Measurements from ENCODE around the gene HTR4.
"Not testable (repeated sequence)": the region's sequence is repeated elsewhere in the genome, so short reads cannot be mapped to it uniquely, and the experiment has no call there.

Gene HTR4, protein sequence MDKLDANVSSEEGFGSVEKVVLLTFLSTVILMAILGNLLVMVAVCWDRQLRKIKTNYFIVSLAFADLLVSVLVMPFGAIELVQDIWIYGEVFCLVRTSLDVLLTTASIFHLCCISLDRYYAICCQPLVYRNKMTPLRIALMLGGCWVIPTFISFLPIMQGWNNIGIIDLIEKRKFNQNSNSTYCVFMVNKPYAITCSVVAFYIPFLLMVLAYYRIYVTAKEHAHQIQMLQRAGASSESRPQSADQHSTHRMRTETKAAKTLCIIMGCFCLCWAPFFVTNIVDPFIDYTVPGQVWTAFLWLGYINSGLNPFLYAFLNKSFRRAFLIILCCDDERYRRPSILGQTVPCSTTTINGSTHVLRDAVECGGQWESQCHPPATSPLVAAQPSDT

DNA sequence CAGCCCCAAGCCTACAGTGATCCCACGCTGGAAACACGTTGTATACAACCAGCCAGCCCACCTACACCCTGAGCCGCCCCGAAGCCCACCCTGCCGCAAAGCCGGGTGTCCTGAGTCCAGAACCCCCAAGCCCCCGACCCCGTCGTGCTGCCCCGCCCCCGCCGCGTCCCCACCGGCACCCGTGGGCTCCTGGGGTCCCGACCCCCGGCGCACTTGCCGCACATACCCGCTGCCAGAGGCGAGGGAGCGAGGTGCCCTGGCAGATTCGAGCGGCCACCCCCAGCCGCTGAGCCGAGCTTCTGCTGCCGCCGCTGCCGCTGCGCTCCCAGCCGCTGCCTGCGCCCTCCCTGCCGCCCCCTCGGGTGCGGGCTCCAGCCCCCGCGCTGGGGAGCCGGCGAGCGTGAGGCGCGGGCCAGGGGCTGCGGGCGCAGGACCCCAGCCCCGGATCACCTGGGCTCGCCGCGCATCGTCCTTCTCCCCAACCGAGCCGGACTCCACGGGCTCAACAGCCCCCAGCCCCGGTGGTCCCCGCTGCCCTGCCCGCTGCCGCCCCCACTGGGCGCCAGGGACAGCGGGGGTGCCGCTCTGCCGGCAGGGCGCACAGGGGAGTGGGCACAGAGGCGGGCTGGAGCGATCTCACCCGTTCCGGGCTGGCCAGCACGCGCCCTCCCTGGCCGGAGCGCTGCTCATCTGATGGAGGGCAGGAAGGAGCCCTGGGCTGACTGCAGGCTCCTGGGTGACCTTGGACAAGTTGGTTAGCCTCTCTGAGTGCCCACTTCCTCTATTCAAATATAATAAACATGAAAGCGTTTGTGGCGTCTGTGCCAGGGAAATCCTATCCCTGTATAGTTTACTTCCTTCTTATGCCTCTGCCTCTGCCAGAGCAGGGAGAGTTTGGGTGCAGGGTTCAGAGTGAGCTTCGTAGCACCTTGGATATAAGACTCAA, at the start of gene HTR4:
HTR4 (minus strand) TSS at position 692 of the 946 bp plus-strand sequence. CDS start 17,513 bp downstream, outside the sequence.
- no peak for DNase-seq (ENCODE audit: low read depth, low spot score)

DNA sequence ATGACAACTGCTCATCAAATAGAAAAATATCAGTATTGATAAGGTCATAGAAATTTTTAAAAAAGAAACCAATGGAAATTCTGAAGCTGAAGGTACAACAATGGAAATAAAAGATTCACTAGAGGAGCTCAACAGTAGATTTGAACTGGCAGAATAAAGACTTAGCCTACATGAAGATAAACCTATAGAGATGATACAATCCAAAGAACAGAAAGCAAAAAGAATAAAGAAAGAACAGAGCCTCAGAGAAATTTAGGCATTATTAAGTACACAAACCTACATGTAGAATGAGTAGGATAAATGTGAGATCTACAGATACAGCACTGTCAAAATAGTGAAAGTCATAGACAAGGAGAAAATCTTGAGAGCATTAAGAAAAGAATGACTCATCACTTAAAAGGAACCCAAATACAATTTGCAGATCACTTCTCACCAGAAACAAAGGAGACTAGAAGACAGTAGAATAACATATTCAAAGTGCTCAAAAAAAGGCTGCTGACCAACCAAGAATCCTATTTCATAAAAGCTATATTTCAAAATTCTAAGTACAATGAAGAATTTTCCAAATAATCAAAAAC, 47.8 kb upstream of the HTR4 start:
- DNase-seq (ENCODE audit: low read depth, low spot score), result no peak

DNA sequence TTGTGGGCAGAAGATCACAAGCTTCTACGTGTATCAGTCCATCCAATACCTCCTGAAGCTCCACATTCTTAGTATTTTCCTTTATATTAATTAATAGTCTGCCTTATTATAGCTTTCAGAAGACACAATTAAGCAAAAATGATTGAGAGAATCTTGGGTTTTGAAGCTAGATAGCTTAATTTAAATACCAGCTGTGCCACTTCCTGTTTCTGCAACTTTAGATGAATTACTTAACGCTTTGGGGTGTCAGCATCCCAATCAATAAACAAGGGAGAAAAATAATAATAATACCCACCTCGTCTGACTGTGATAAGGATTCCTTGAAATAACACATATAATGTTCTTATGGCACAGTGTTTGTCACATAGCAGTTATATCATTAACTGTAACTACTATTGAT, 44.7 kb upstream of the HTR4 start:
- DNase-seq (ENCODE audit: low read depth, low spot score), result no peak

DNA sequence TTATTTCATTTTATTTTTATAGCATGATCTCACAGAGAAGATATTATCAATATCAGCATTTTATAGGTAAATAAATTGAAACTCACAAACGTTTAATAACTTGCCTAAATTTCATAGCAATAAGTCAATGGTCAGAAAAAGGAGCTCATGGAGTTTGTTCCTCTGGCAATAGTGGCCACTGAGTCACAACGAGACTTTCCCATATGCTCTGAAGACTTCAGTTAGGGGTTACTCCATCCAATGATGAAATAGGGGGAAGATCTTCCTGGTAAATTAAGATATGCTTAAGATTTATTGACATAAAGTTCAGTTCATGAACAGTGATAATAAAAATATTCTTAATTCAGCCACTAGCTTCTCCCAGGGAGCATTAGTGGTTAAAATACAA, 43.5 kb upstream of the HTR4 start:
- no peak for DNase-seq (ENCODE audit: low read depth, low spot score)

DNA sequence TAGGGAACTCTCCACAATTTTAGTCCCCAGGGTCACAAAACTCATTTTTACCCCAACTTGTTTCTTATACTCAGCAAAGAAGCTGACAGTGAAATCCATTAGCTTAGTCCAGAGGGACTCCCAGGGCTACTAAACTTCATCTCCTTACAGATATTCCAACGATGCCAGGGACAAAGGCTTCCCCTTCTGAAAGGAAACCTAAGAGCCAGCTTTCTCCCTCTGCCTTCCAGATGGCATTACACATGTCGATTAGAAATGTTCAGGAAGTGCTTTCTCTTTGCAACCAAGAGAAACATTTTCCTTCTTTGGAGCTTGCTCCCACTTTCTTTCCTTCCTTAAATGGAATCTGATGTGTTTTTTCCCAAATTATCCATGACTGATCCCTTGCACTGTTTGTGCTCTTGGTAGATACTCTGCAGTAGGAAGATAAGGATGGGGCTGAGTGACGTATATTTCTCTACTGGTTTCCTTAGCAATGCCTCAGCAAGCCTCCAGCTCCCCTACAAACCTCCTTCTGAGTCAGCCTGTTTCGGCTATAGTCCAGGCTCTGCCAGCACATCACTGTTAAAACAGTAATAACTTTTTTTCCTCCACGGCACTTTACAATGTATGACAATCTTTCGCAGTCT, 43.0 kb upstream of the HTR4 start:
- no peak for DNase-seq (ENCODE audit: low read depth, low spot score)

DNA sequence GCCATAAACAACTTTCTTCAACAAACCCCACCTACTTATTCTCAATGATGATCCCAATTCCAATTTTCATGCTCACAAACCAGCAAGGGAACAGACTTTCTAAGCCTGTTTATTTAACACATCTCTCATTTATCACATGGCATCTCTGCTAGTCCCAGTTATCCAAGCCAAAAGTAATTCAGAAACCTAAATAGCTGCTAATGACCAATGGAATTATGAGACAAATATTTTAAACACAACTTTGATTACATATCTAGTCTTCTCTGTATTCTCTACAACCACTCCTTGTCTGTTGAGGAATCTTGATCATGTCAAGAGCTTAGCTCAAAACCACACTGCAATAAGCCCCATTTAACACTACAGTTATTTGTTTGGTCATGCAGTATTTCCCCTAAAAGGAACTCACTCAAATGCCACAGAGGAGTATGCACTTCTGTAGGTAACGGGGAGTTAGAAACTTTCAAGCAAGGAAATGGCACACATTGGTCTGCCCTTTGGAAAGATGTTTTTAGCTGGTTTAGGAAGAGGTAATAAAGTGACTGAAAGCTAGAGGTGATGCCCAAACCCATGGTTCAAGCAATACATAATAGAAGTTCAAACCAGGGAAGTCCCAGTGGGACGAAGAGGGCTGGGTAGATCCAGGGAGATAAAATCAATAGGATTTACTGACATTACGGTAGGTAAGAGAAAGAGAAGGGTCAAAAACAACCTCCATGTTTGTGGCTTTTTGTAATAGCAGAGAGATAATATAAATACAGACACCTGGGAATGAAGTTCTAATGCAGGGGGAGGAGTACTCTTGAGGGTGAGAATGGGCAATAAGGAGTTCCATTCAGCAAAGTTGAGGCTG, 42.1 kb upstream of the HTR4 start:
- no peak for DNase-seq (ENCODE audit: low read depth, low spot score)

DNA sequence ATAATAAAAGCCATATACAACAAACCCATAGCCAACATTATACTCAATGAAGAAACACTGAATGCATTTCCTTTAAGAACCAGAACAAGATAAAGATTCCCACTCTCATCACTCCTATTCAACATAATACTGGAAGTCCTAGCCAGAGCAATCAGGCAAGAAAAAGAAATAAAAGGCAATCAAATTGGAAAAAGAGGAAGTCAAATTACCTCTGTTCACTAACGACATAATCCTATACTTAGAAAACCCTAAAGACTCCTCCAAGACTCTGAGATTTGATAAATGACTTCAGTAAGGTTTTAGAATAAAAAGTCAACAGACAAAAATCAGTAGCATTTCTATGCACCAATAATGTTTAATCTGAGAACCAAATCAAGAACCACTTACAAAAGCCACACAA, 36.6 kb upstream of the HTR4 start:
- no peak for DNase-seq (ENCODE audit: low read depth, low spot score)

DNA sequence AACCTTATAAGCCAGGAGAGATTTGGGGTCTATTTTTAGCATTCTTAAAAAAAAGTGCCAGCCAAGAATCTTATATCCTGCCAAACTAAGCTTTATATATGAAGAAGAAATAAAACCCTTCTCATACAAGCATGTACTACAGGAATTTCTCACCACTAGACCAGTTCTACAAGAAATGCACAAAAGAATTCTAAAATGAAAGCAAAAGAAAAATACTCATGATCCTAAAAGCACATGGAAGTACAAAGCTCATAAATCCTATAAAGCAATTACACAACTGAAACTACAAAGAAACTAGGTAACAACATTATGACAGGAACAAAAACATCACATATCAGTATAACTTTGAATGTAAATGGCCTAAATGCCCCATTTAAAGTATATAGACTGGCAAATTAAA, 34.5 kb upstream of the HTR4 start:
- no peak for DNase-seq (ENCODE audit: low read depth, low spot score)

DNA sequence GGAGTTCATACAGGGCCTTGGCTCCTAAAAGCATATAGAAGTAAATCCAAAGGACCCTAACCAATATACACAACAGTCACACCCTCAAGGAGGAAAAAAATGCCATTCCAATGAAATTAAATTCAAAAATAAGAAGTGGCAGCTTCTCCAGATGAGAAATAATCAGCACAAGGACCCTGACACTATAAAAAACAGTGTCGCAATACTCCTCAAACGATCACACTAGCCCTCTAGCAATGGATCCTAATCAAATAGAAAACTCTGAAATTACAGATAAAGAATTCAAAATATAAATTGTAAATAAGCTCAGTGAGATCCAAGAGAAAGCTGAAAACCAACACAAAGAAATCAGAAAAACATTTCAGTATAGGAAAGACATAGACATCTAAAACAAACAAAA, 33.5 kb upstream of the HTR4 start:
- no peak for DNase-seq (ENCODE audit: low read depth, low spot score)

DNA sequence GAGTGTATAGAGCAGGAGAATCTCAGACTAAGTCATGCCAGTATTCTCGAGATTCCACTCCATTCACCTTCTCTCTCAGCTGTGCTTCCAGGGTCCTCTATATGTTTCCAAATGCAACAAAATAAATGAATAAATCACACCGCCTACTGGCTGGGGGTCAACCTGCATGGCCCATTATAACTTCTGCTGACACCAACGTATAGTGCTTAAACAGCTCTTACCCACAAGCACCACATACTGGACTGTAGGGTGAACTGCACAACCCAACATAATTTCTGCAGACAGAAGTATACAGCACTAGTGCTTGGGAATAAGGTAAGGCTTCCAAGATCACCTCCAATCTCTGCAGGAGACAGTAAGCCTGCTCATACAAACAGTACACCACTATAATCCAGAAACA, 33.1 kb upstream of the HTR4 start:
- DNase-seq (ENCODE audit: low read depth, low spot score), result no peak

DNA sequence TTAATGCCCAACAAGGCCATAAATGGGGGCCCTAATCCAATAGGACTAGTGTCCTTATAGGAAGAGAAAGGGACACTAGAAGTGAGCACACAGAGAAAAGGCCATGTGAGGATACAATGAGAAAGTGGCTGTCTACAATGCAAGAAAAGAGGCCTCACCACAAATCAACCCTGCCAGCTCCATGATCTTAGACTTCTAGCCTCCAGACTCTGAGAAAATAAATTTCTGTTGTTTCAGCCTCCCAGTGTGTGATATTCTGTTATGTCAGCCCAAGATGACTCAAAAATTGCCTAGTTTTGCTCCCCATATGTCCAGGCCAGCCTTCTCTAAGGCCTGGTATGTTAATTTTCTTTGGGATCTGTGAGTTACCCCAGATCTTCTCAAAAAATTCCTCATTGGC, 32.3 kb upstream of the HTR4 start:
- DNase-seq (ENCODE audit: low read depth, low spot score), result no peak

DNA sequence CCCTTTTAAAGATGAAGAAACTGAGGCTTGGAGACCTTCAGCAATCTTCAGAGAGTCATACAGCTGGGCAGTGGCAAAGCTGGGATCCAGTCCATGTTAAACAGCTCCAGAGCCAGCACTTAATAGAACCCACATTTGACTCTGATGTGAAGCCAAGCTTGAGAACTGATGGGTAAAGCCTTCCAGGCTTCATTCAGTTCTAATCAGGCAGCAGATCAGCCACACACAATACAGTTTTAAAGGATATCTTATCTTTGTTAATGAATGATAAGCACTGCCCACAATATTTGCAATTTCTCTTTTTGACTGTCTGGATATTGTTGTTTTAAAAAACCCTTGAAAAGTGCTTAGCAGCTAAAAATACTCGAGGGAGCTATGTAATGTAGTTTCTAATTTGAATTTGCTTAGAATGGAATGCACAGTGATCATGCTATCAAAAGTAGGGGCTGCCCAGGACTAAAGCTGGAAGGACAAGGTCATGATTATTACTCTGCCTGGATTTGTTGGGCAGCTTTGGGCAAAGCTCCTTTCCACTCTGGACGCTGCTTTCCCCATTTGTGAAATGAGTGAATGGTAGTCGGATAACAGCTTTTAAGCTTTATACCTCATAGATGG, 31.3 kb upstream of the HTR4 start:
- DNase-seq (ENCODE audit: low read depth, low spot score), result no peak

DNA sequence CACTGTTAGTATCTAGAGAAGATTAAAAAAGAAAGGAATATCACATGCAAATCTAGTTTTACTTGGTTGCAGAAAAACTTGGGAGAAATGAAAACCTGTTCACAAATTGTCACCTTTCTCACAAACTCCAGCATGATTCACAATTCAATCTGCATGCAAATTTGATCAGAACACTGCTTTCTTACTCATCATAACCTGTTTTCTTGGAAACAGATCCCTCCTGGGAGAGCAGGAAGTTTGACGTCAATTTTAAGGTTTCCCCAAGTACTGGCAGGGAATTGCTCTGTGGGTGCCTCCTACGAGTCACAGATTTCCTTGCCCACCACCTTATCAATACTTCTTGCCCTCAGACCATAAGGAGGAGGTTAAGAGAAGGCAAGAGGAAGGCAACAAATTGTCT, 30.2 kb upstream of the HTR4 start:
- DNase-seq (ENCODE audit: low read depth, low spot score), result no peak

DNA sequence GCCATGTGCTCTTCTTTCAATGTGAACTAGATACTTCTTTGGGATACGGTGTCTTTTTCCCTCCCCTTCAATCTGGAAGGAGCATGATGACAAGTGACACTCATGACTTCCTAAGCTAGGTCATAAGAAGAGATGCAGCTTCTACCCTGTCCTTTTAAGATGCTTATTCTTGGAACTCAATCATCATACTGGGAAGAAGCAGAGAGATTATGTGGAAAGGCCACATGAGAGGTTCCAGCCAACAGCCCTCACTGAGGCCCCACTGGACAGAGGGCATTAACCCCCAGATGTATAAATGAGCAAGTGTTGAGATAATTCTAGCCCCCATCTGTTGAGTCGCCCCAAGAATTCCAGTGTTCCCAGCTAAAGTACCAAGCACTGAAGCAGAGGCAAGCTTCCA, 29.3 kb upstream of the HTR4 start:
- no peak for DNase-seq (ENCODE audit: low read depth, low spot score)

DNA sequence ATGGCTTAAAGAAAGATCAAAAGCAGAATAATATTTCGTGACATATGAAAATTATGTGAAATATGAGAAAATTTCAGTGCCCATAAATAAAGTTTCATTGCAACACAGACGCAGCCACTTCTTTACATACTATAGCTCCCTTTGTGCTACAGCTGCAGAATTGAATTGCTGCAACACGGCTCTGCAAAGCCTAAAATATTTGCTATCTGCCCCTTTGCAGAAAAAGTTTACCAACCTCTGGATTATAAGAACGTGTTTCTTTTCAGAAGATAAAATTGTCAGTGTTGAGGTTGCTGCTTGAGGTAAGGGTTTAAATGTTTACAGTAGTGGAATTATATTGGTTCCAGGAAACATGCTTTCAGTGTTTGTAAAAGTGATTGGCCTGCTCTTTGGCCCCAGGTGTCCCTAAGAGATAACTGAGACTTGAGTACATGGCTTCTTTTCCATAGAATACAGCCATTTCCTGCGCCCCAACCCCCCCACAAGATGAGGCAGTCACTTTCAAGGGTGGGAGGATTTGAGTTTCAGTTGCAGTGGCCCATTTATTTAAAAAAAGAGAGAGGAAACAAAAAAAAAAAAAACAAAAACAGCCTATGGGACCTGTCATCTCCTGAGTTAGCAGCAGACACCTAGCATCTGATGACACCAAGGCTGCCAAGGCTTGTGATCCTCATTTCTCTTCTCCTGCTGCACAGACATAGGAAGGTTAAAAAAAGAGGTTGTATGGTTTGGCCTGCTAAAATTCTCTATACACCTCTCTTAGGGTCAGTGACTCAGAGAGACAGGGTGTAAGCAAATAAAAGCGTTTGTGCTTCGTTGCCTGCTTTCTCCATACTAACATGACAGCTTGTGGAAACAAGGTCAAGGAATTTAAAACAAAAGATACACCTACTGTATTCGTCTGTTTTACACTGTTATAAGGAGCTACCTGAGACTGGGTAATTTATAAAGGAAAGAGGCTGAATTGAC, 28.0 kb upstream of the HTR4 start:
- DNase-seq (ENCODE audit: low read depth, low spot score), result no peak

DNA sequence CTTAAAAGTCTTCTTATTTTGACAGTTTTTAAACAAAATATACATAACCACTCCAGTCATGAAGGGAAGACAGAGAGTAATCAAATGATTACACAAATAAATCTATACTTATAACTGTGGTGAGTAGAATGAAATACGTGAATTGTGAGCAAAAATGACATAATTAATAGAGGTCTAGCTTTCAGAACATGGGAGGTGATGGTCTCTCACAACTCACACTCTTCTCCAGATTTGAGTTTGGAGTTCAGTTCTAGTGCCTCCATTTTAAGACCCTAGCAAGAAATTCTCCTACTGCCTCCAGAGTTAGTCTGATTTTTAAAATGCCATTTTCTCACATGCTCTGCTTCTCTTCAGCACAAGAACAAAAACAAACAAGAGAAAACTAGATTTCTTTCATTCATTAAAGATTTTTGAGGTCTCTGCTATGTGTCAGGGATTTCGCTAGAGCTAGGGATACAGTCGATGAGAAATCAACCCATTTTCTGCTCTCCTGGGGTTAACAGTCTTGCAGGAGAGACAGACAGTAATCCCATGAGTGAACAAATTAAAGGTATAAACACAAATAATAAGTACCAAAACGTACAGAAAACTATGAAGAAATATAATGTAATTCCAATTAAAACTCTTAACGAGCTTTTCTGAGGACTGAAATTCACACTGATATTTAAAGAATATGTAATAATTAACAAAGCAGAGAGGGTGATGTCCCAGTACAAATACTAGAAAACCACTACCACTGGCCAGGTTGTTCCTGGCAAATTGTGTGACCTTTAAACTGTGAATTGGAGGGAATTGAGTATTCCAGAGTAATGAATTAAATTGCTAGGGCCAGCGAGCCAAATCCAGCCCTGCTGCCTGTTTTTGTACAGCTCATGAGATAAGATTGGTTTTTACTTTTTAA, 27.1 kb upstream of the HTR4 start:
- DNase-seq (ENCODE audit: low read depth, low spot score), result no peak

DNA sequence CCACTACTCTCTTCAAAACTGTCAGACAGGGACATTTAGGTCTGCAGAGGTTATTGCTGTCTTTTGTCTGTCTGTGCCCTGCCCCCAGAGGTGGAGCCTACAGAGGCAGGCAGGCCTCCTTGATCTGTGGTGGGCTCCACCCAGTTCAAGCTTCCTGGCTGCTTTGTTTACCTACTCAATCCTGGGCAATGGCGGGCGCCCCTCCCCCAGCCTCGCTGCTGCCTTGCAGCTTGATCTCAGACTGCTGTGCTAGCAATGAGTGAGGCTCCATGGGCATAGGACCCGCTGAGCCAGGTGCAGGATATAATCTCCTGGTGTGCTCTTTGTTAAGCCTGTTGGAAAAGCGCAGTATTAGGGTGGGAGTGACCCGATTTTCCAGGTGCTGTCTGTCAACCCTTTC, 19.4 kb upstream of the HTR4 start:
- DNase-seq (ENCODE audit: low read depth, low spot score), result not testable (repeated sequence)

DNA sequence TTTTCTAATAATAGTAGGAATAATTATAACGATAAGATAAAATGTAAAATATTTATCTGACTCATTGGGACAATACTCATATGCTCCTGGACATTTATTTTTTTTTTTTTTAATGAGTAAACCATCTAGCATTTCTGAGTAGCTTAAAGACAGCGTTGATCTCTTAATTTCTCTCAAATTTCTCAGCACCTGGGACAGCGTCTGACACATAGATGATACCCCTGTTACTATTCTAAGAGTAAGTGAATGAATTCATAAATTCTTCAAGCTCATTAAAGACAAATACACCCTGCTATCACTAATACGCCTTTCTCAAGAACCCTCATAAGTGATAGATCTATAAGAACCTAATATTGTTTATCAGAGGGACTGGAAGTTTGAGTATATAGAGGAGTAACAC, 12.0 kb upstream of the HTR4 start:
- DNase-seq (ENCODE audit: low read depth, low spot score), result no peak
